GM19463 (cell line): ENCODE data around the gene KIAA1755.

Experiments used
- ATAC-seq: cut with Tn5 transposase; IDR thresholded peaks from one replicate; pipeline ENCODE4 v1.9.1; 2021; ENCODE audit warnings: mild to moderate bottlenecking, moderate library complexity; ENCODE audit not compliant: unreplicated experiment

The KIAA1755 gene

DNA sequence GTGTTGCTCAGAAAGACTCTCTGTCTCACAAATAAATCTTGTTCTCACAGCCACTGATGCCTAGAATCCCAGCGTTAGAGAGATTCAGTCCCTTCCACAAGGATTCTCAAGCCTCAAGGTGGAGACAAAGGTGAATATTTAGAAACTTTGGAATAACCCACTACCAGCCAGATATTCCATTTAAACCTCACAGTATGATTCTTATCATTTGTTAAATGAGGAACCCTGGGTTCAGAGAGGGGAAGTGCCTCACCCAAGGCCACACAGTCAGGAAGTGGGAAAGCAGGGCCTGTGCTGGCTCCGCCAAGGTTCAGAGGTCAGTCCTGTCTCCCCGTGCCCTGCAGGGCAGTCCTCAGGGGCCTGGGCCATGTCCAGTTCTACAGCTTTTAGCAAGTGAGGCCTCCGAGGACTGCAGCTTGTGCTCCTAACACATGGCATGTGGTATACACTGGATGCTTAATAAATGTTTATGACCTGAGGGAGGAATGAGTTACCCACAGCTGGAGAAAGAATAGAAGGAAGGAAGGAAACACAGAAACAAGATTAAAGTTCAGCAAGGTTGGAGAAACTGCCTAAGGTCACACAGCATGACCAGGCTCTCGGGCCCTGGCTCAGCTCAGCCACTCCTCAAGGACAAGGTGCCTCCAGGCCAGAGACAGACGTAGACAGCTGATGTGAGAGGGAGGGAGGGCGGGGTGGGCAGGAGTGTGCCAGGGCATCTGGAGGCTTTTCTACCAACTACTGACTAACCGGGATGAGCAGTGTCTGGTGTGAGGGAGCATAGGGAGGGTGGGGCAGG lies 91.5 kb downstream of the KIAA1755 start:
- ATAC-seq = no peak

DNA sequence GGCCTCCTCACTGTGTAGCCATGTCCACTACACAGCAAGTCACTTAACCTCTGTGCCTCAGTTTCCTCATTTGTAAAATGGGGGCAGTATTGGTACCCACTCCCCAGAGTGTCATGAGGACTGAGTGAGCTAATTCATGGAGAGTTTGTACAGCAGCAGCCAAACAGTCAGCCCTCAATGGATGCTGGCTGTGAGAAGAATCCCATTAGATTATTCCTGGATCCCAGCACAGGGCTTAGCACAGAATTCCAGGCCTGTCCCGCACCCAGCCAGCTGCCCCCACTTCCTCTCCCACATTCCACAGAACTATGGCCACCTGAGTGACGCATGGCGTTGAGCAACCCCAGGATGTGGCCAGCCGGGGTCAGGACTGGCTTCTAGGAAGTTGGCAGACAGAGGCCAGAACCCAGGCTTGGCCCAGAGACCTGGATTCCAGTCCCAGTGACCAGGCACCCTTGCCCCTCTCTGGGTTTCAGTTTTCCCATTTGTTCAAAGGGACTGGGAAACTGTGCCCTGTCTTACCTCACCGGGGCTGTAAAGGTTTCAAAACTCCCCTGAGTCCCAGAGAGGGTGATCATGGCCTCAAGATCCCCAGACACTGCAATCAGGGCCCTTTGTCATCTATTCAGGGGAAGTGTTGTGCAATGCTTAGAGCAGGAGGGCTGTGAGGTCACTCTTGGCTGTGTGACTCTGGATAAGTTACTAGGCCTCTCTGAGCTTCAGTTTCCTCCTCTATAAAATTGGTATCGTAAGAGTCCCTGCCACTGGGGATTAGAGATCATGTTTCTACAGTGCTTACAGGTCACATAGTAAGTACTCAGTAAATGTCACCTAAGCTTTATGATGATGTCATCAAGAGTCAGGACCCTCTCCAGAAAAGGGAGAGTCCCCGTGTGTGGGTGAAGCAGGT lies 92.4 kb downstream of the KIAA1755 start:
- ATAC-seq = no peak

DNA sequence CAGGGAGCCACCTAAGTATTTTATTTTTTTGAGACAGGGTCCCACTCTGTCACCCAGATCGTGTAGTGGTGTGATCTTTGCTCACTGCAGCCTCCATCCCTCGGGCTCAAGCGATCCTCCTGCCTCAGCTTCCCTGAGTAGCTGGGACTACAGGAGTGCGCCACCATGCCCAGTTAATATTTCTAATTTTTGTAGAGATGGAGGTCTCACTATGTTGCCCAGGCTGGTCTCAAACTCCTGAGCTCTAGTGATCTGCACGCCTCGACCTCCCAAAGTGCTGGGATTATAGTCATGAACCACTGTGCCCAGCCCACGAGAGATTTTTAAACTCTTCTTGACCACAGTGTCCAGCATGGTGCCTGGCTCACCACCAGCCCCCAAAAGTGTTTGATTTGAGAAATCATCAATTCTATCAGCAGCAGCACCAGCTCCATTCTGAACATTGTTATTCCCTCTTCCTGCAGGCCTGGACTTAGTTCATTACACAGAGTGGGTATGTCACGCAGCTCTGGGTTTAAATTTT lies 93.1 kb downstream of the KIAA1755 start:
- ATAC-seq = no peak

DNA sequence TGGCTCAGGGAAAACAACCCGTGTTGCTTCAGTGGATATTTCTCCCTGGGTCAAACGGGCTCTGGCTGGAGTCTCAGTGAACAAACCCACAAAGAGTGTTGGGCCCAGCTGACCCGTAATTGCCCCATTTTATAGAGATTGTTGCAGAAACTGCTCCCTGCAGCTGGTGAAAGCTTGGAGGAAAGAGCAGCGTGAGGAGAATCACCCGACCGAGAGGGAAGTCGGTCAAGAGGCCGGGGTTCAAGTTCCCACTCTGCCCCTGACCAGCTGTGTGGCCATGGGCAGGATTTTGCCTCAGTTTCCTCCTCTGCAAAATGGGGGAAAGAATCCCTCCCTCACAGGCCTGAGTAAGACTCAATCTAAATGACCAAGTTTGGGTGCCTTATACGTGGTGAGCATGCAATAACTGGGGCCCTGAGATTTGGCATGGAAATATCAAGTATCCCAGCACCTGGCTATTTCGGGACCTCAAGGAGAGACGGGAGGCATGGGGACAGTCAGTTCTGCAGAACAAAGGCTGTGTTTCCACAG lies 93.8 kb downstream of the KIAA1755 start:
- ATAC-seq = no peak

DNA sequence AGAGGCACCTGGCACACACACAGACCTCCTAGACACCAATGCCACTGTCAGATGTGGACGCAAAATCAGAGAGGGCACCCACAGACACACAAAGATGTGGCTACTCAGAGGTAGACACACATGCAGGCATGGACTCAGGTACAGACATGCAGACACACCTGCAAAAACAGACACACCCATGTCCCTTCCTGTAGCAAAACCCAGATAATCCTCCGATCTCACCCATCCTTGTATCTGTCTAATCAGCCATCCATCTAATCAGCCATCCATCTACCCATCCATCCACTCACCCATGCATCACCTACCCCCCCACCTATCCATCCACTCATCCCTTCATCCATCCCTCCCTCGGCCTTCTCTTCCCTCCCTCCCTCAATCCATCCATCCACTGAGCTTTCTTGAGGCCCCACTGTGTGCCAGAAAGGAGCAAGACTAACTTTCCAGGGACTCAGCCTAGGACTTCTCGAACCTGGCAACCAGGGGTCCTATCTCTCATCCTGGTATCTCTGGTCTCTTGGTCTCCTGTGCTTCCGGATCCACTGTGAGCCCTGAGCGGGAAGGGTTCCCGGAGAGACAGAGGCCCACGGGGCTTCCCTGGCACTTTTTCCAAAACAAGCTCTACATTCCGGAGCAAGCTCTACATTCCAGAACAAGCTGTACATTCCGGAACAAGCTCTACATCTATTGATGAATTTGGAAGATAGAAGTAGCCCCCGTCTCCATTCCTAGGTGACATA lies 94.4 kb downstream of the KIAA1755 start:
- ATAC-seq = no peak

DNA sequence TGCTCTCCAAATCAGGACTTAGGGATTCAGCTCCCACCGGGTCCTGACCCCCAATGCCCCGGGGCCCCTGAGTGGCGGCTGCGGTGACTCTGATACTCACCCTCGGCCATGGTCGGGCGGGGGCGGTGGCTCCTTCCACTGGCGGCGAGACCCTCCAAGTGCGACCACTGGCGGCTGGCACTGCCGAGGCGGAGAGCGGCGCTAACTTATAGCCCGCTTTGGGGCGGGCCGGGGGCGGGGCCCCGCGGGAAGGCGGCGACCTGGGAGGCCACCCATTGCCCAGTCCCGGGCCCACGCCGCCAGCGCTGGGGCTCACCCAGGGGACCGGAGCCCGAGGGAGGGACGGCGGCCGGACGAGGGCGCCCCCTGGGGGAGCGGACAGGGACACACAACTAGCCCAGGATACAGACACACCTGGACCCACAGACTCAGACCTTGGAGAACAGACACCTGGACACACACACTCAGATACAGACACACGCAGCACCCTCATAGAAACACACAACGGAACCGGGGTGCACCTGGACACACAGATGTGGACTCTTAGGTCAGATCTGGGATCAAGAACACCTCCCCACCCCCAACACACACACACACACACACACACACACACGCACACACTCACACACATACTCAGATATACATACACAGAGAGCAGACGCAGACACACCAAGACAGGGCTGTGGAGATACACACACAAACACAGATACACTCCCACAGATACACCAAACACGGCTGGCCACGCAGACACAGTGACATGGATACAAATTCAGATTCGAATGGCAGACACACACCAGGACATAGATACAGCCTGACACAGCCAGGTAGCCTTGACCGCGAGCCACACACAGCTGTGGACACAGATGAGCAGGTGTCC lies 95.2 kb downstream of the KIAA1755 start, which contains the start of gene TGM2:
TSS of gene TGM2 (minus strand) at position 182 of the 877 bp plus-strand sequence. CDS start at position 110, 72 bp downstream.
- ATAC-seq = no peak

DNA sequence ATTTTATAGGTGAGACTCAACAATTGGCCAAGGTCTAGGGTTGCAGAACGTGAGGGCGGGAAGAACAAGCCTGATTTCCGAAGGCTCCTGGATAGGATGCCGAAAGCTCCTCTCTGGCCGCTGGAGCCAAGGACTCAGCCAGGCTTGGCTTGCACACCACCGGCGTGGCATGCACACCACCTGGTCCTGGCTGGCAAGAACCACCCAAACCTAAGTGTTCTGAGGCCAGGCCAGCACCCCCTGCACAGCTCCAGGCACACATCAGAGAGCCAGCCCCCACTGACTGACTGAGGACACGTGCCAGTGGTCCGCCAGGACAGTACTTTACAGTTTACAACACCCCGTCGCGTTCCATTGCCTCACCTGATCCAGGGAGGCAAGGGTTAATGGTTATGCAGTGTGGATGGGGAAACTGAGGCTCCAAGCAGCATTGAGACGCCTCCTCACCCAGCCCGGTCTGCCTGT lies 95.9 kb downstream of the KIAA1755 start:
- no peak for ATAC-seq

DNA sequence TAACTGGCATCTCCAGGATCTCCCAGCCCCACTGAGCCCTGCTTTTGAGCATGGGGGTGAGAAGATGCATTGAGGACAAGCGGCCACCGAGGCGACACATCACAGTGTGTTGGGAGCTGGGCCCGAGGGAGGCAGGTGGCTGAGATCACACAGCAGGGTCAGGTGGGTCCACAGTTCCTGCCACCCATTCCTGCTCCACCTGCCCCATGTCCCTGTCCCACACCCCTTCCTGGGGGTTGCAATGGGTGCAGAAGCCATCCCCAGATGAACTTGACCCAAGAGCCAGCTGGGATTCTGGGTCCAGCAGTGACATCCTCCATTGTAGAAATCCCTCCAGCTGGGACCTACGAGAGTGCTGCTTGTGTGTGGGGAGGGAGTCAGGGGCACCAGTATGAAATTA lies 96.5 kb downstream of the KIAA1755 start:
- ATAC-seq = no peak

DNA sequence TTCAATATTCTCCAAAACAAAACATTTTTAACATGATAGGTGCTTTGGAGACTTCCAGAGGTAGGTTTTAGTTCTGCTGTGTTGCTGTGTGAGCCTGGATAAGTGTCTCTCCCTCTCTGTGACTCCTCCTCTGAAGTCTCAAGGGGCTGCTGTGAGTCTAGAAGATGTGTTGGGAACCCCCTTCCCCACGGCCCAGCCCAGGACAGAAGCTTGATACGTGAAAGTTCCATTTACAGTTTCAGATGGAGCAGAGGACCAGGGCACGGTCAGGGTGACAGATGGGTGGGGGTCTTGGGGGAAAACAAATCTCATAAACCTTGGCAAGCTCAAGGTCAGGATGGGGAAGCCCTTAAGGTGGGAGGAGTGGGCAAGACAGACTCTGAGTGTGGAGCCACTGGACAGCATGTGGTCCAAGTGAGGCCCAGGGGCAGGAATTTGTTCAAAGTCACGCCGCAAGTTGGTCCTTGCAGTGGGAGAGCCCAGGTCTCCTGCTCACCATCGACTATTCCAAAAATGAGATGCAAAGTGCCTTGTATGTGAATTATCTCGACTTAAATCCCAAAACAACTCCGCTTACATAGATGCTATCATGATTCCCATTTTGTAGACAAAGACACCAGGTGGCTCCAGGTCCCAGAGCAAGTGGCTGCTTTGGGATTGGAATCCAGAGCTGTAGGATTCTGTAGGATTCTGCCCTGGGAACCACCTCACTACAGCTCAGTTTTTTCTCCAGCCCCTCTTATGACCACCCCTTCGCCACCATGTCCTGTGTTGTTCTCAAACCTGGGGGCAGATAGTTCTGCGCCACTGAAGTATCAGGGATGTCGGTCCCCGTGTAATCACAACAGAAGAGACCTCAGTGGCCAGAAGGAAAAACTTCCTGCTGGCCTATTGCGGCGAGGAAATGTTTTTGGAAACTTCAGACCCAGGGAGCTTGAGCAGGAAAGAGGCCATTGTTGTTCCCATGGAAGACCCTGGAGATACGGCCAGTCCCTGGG lies 97.4 kb downstream of the KIAA1755 start:
- no peak for ATAC-seq

DNA sequence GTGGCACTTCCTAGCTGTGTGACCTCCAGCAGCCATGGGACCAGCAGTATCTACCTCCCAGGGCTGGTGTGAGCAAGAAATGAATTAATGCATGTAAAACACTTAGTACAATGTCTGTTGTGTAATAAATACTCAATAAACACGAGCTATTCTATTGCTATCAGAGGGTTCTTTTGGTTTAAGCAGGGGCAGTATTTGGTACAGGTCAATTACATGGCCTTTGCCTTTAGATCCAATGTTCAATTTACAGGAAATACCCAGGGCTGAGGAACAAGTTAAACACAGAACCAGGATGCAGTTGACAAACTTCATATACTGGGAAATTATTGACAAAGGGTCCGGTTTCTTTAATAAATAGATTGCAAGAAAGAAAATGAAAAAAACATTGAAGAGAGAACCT lies 98.4 kb downstream of the KIAA1755 start:
- no peak for ATAC-seq

DNA sequence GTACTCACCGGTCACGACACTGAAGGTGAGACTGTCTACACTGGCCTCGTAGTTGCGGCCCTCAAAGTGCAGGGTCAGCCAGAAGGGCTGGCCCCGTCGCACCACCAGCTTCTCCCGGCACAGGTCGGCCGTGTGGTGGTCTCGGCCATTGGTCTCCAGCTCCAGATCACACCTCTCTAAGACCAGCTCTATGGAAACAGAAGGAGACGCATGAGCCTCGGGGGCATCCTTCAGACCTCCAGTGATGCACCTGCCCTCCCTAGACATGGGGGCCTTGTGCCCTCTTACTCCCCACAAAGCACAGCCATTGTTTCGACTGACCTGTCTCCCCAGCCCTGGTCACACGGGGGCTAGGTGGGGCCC lies 99.1 kb downstream of the KIAA1755 start:
- no peak for ATAC-seq
